ENCODE measurements around the gene ASCL2.

Gene ASCL2

GRCh38 chr11:2294926-2295290 lies 24.5 kb upstream of the ASCL2 start:
- no peak overlapping the region for H3K27ac Mint-ChIP-seq
- peaks cover 16% of the 10 kb centered on the region for H3K27me3 Mint-ChIP-seq (ENCODE audit: low read depth)
- no peaks in the 10 kb centered on the region for H3K9me3 Mint-ChIP-seq
- H3K4me1 Mint-ChIP-seq = peaks cover 4% of the 10 kb centered on the region
- no peak overlapping the region for H3K4me3 Mint-ChIP-seq
- H3K36me3 Mint-ChIP-seq (ENCODE audit: low read depth) = no peaks in the 10 kb centered on the region
- no peak for TF ChIP-seq CTCF (IDR thresholded peaks at IDR 0.05; ENCODE audit: unreplicated experiment in 3 of 3)

DNA sequence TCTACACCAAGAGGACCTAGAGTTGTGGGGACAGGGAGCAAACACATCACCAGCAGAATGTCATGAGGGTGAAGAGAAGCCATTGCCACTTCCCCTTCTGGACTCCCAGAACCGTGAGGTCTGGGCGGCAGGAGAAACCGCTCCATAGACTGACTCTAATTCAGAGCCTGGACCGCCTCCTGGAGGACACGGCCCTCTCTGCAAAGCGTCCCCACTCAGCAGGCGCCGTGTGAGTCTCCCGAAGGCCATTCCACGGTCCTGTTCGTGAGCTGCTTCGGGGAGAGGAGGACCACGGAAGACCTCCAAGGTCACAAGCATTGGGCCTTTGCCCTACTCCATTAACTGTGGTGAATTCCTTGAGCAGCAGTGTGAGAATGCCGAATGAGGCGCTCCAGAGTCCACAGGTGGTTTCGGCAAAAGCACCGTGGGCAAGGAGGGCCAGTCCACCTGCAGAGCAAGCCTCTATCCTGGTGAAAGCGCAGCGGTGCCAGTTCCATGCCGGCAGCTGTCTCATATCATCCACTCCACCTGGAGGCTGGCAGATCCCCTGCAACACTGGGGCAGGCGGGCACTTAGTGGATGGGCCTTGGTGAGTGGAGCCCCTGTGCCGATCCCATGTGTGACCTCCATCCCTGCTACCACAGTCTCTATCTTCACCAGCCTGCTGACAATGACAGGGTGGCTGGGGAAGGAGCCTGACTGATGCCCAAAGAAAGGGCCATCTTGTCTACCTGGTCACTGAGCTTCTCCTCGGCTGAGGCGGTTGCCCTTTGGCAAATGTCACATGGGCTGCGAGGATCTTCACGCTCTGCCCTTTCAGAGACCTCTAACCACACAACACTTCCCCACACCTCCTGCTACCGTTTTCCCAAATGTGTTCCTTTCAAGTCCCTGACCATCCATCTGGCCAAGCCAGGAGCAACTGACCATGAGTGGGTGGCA lies 23.9 kb upstream of the ASCL2 start:
- peaks cover 11% of the 10 kb centered on the region for H3K4me1 Mint-ChIP-seq
- no peak overlapping the region for H3K4me3 Mint-ChIP-seq

DNA sequence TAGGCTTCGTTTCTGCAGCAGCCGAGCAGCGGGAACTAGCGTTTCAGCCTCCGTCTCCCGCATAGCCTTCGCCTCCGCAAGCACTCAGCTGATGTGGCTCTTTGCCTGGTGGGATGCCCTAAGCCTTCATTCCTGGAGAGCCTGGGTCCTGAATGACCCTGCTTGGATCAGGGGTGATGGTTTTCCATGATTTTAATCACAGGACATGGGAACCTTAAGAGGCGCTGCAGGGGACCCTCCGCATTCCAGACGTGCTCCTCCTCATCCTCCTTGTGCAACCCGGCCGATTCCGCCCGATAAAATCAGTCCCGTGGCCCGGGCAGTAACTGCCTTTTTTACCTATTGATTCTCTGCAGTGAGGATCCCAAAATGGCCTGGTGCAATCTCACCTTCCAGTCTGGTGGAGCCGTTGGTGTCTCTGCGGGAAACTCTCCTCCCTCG lies 23.2 kb upstream of the ASCL2 start:
- H3K27me3 Mint-ChIP-seq (ENCODE audit: low read depth) = peaks cover 19% of the 10 kb centered on the region
- H3K36me3 Mint-ChIP-seq (ENCODE audit: low read depth) = no peaks in the 10 kb centered on the region
- H3K4me1 Mint-ChIP-seq = peaks cover 15% of the 10 kb centered on the region
- TF ChIP-seq CTCF (IDR thresholded peaks at IDR 0.05; ENCODE audit: unreplicated experiment in 3 of 3) = no peak
- H3K4me3 Mint-ChIP-seq = no peak overlapping the region
- H3K9me3 Mint-ChIP-seq = no peaks in the 10 kb centered on the region
- H3K27ac Mint-ChIP-seq = no peak overlapping the region

More for the DNA sequence above, 23.9 kb upstream of the ASCL2 start:
- Mint-ChIP-seq H3K27me3 (ENCODE audit: low read depth) (peaks cover 19% of the 10 kb centered on the region), H3K9me3 (no peaks in the 10 kb centered on the region), H3K36me3 (ENCODE audit: low read depth) (no peaks in the 10 kb centered on the region), H3K27ac (no peak overlapping the region)
- TF ChIP-seq CTCF (IDR thresholded peaks at IDR 0.05; ENCODE audit: unreplicated experiment in 3 of 3) = no peak

GRCh38 chr11:2290351-2290841 lies 20.0 kb upstream of the ASCL2 start:
- H3K36me3 Mint-ChIP-seq (ENCODE audit: low read depth) = no peaks in the 10 kb centered on the region
- no peak overlapping the region for H3K4me3 Mint-ChIP-seq
- no peak overlapping the region for H3K27ac Mint-ChIP-seq
- no peaks in the 10 kb centered on the region for H3K9me3 Mint-ChIP-seq
- no peak for TF ChIP-seq CTCF (IDR thresholded peaks at IDR 0.05; ENCODE audit: unreplicated experiment in 3 of 3)
- H3K4me1 Mint-ChIP-seq = peaks cover 34% of the 10 kb centered on the region
- peaks cover 26% of the 10 kb centered on the region for H3K27me3 Mint-ChIP-seq (ENCODE audit: low read depth)

- H3K4me3 Mint-ChIP-seq = no peak overlapping the region
- H3K27ac Mint-ChIP-seq = no peak overlapping the region
- peaks cover 34% of the 10 kb centered on the region for H3K4me1 Mint-ChIP-seq
- TF ChIP-seq CTCF (IDR thresholded peaks at IDR 0.05; ENCODE audit: unreplicated experiment in 3 of 3) = no peak
- peaks cover 2% of the 10 kb centered on the region for H3K9me3 Mint-ChIP-seq
- H3K36me3 Mint-ChIP-seq (ENCODE audit: low read depth) = no peaks in the 10 kb centered on the region
- H3K27me3 Mint-ChIP-seq (ENCODE audit: low read depth) = peaks cover 31% of the 10 kb centered on the region
These were observed 19.5 kb upstream of the ASCL2 start for GRCh38 chr11:2289859-2290258.
